ENCODE results near the gene HS3ST5. TPM values are rescaled to one million over a fixed set of nuclear protein-coding genes. Genes with fewer than 3 reads are reported as not detected.

Gene HS3ST5
- total and polyA plus RNA-seq, 8 donors = 0.05 to 2.2 TPM; not detected in 6

- TF ChIP-seq POLR2A (IDR thresholded peaks at IDR 0.05) (no peak), EP300 (IDR thresholded peaks at IDR 0.05) (no peak), POLR2AphosphoS5 (IDR thresholded peaks at IDR 0.05) (no peak), CTCF (IDR thresholded peaks at IDR 0.05) (no peak)
- WGBS, 5 donors = 87 to 97% (median 94%) methylated on average over 3 of the region's 3 CpGs
- Histone ChIP-seq H3K4me1 (no peaks in the 10 kb centered on the region), H3K27me3 (no peaks in the 10 kb centered on the region), H3K9me3 (no peaks in the 10 kb centered on the region), H3K4me3 (no peak overlapping the region), H3K27ac (no peak overlapping the region), H3K36me3 (no peaks in the 10 kb centered on the region)
- intact Hi-C loops (cut with DNase I; ENCODE audit: low total_unique reads) = no loop called here
- DNase-seq = no peak
These were observed 74.9 kb downstream of the HS3ST5 start for GRCh38 chr6:114267897-114268296.

- H3K36me3 ChIP-seq = no peaks in the 10 kb centered on the region
- WGBS, 5 donors = 81 to 89% (median 86%) methylated on average over 3 of the region's 3 CpGs
- no peaks in the 10 kb centered on the region for H3K4me1 ChIP-seq
- intact Hi-C loops (cut with DNase I; ENCODE audit: low total_unique reads) = no loop called here
- no peak overlapping the region for H3K4me3 ChIP-seq
- peaks cover 0 to 2% (median under 1%) of the 10 kb centered on the region in 4 donors for H3K9me3 ChIP-seq
- no peak overlapping the region for H3K27ac ChIP-seq
- no peak for DNase-seq
- TF ChIP-seq POLR2A (IDR thresholded peaks at IDR 0.05) (no peak), POLR2AphosphoS5 (IDR thresholded peaks at IDR 0.05) (no peak), CTCF (IDR thresholded peaks at IDR 0.05) (no peak), EP300 (IDR thresholded peaks at IDR 0.05) (no peak)
- no peaks in the 10 kb centered on the region for H3K27me3 ChIP-seq
These were observed 82.0 kb downstream of the HS3ST5 start for GRCh38 chr6:114260810-114261209.

GRCh38 chr6:114258376-114258775 lies 84.4 kb downstream of the HS3ST5 start:
- no peaks in the 10 kb centered on the region for H3K4me1 ChIP-seq
- no peaks in the 10 kb centered on the region for H3K36me3 ChIP-seq
- peaks cover 0 to 8% (median 3%) of the 10 kb centered on the region in 4 donors for H3K9me3 ChIP-seq
- H3K27ac ChIP-seq = no peak overlapping the region
- DNase-seq = no peak
- TF ChIP-seq POLR2AphosphoS5 (IDR thresholded peaks at IDR 0.05) = no peak
- no peak for TF ChIP-seq CTCF (IDR thresholded peaks at IDR 0.05)
- TF ChIP-seq EP300 (IDR thresholded peaks at IDR 0.05) = no peak
- TF ChIP-seq POLR2A (IDR thresholded peaks at IDR 0.05) = no peak
- H3K27me3 ChIP-seq = no peaks in the 10 kb centered on the region
- no peak overlapping the region for H3K4me3 ChIP-seq
- intact Hi-C loops (cut with DNase I; ENCODE audit: low total_unique reads) = no loop called here
- whole genome bisulfite sequencing, 5 donors = 52 to 69% (median 61%) methylated on average over 2 of the region's 2 CpGs

- intact Hi-C loops (cut with DNase I; ENCODE audit: low total_unique reads) = no loop called here
- H3K4me3 ChIP-seq = no peak overlapping the region
- no peak for DNase-seq
- no peak overlapping the region for H3K27ac ChIP-seq
- H3K27me3 ChIP-seq = no peaks in the 10 kb centered on the region
- H3K4me1 ChIP-seq = no peaks in the 10 kb centered on the region
- no peaks in the 10 kb centered on the region for H3K36me3 ChIP-seq
- 77 to 89% (median 84%) methylated on average over 3 of the region's 3 CpGs for WGBS, 5 donors
- H3K9me3 ChIP-seq = peaks cover 0 to 8% (median 3%) of the 10 kb centered on the region in 4 donors
- TF ChIP-seq EP300 (IDR thresholded peaks at IDR 0.05) (no peak), POLR2AphosphoS5 (IDR thresholded peaks at IDR 0.05) (no peak), POLR2A (IDR thresholded peaks at IDR 0.05) (no peak), CTCF (IDR thresholded peaks at IDR 0.05) (no peak)
These were observed 89.4 kb downstream of the HS3ST5 start for GRCh38 chr6:114253431-114253830.

All from stomach (tissue), 9 donors.